Small intestine (tissue), 7 donors: ENCODE measurements around the gene LSM4. TPM values are rescaled to one million over a fixed set of nuclear protein-coding genes. Genes with fewer than 3 reads are reported as not detected.
A peak's percentile ranks its signal among the peaks of the same experiment; 100 is the strongest.

Experiments
- DNase-seq, 2 donors: peaks; one replicate each; pipeline versions ENCODE4 v3.0.0 to v3.0.0-alpha.2; 2013
- FAIRE-seq: peaks from 2 replicates; lab custom pipeline; 2012; peaks lifted over from hg19 to GRCh38; lab: Jason Lieb, UNC
- H3K27ac ChIP-seq, 3 donors: one replicate each; pipeline ENCODE4 v1.5.1; 2013; ENCODE audit warnings: low read length in 2 of 3, mild to moderate bottlenecking in 2 of 3, control low read depth in 1 of 3, inconsistent platforms in 1 of 3, low read depth in 1 of 3, moderate library complexity in 1 of 3
- H3K27me3 ChIP-seq, 3 donors: one replicate each; pipeline ENCODE4 v1.6.1; 2013; ENCODE audit warnings: low read length in 3 of 3, inconsistent platforms in 1 of 3; ENCODE audit not compliant: control insufficient read depth in 3 of 3, insufficient read depth in 3 of 3
- H3K36me3 ChIP-seq, 3 donors: one replicate each; pipeline ENCODE4 v1.6.1; 2013; ENCODE audit warnings: low read length in 3 of 3, inconsistent platforms in 1 of 3, low read depth in 1 of 3, mild to moderate bottlenecking in 1 of 3, moderate library complexity in 1 of 3; ENCODE audit not compliant: control insufficient read depth in 3 of 3, insufficient read depth in 2 of 3
- H3K4me1 ChIP-seq, 3 donors: one replicate each; pipeline ENCODE4 v1.6.1; 2013; ENCODE audit warnings: low read length in 2 of 3, inconsistent platforms in 1 of 3, low read depth in 1 of 3, mild to moderate bottlenecking in 1 of 3, moderate library complexity in 1 of 3; ENCODE audit not compliant: control insufficient read depth in 3 of 3, insufficient read depth in 2 of 3
- H3K4me3 ChIP-seq, 3 donors: one replicate each; pipeline ENCODE4 v1.5.1; 2013; ENCODE audit warnings: low read length in 3 of 3, control low read depth in 1 of 3, inconsistent platforms in 1 of 3, low read depth in 1 of 3, mild to moderate bottlenecking in 1 of 3, moderate library complexity in 1 of 3
- H3K9me3 ChIP-seq, 2 donors: one replicate each; pipeline ENCODE4 v1.6.1; 2013; ENCODE audit warnings: low read depth in 1 of 2, low read length in 1 of 2; ENCODE audit not compliant: control insufficient read depth in 2 of 2, insufficient read depth in 1 of 2
- WGBS, 3 donors: extraction: QIAGEN DNeasy Blood & Tissue Kit; methylation state at CpG; one replicate each; pipeline ENCODE4 v1.1.7; 2013; 5-methylcytosine and 5-hydroxymethylcytosine counted together
- polyA plus RNA-seq, 4 donors: library from polyadenylated mRNA; stranded (reverse) in 3 of 4; unstranded in 1 of 4; fragments of 200-250 nt in 3 of 4; fragments of 120-200 nt in 1 of 4; gene quantifications; one replicate each; pipeline versions ENCODE4 v1.2.1 to v1.2.3, GENCODE V29; 2013
- donor health status: healthy with polysubstance abuse.
- donor health status: control.
- donor health status: control.
- donor health status: Bipolar disorder and iron deficiency.
- donor health status: healthy.

LSM4 gene
- polyA plus RNA-seq, 4 donors, result 102 to 269 (median 186) TPM

- no peaks in the 10 kb centered on the region for H3K27me3 ChIP-seq
- no peak for FAIRE-seq
- no peak for DNase-seq
- H3K36me3 ChIP-seq, result peaks cover 3 to 53% (median 9%) of the 10 kb centered on the region in 3 donors
- WGBS, 3 donors, result 0 to 3% (median 1%) methylated on average over 5 of the region's 5 CpGs
- H3K4me3 ChIP-seq, result peak overlapping the region; percentile 46 to 99 (median 98)
- H3K9me3 ChIP-seq, result peaks cover 0 to 3% of the 10 kb centered on the region in 2 donors
- H3K27ac ChIP-seq, result peak overlapping the region; percentile 93 to 100 (median 100)
- peaks cover 0 to 45% (median 2%) of the 10 kb centered on the region in 3 donors for H3K4me1 ChIP-seq
Measured at GRCh38 chr19:18279266-18279515, 43.7 kb downstream of the LSM4 start.

GRCh38 chr19:18278521-18279265 lies 44.2 kb downstream of the LSM4 start:
- Histone ChIP-seq H3K4me1 (peaks cover 0 to 50% (median 2%) of the 10 kb centered on the region in 3 donors), H3K27ac (peak overlapping the region; percentile 93 to 100 (median 100)), H3K4me3 (peak overlapping the region; percentile 46 to 99 (median 98)), H3K36me3 (peaks cover 3 to 58% (median 9%) of the 10 kb centered on the region in 3 donors), H3K27me3 (no peaks in the 10 kb centered on the region), H3K9me3 (peaks cover 0 to 3% of the 10 kb centered on the region in 2 donors)
- 52 to 57% (median 56%) methylated on average over 10 of the region's 10 CpGs for WGBS, 3 donors
- FAIRE-seq, result no peak
- DNase-seq, result peak; percentile 53 to 71

- H3K9me3 ChIP-seq, result no peaks in the 10 kb centered on the region
- no peaks in the 10 kb centered on the region for H3K27me3 ChIP-seq
- H3K4me1 ChIP-seq, result peaks cover 0 to 36% (median 0%) of the 10 kb centered on the region in 3 donors
- H3K4me3 ChIP-seq, result no peak overlapping the region
- peak; percentile 95 for DNase-seq
- H3K36me3 ChIP-seq, result peaks cover 3 to 60% (median 9%) of the 10 kb centered on the region in 3 donors
- WGBS, 3 donors, result 6 to 33% (median 32%) methylated on average over 12 to 13 of the region's 13 CpGs
- no peak for FAIRE-seq
- peak overlapping the region; percentile 71 to 86 (median 74) for H3K27ac ChIP-seq
Measured at GRCh38 chr19:18274781-18275356, 48.0 kb downstream of the LSM4 start.

GRCh38 chr19:18274219-18274780 lies 48.6 kb downstream of the LSM4 start, which contains the start of gene IQCN:
TSS of gene IQCN (minus strand) at chr19:18274452. CDS start at chr19:18269478, 4,974 bp downstream.
- H3K4me1 ChIP-seq, result peaks cover 0 to 36% (median 0%) of the 10 kb centered on the region in 3 donors
- FAIRE-seq, result no peak
- 46 to 64% (median 63%) methylated on average over 7 to 9 of the region's 9 CpGs for WGBS, 3 donors
- peaks cover 3 to 61% (median 9%) of the 10 kb centered on the region in 3 donors for H3K36me3 ChIP-seq
- no peaks in the 10 kb centered on the region for H3K27me3 ChIP-seq
- no peak within 1 kb of the TSS for H3K4me3 ChIP-seq
- no peaks in the 10 kb centered on the region for H3K9me3 ChIP-seq
- peak within 1 kb of the TSS; percentile 71 to 86 (median 74) for H3K27ac ChIP-seq
- peak in 1 of 2 donors; percentile 87 for DNase-seq

- Histone ChIP-seq H3K27ac (peak overlapping the region; percentile 71 to 86 (median 74)), H3K4me3 (no peak overlapping the region), H3K36me3 (peaks cover 2 to 61% (median 3%) of the 10 kb centered on the region in 3 donors), H3K27me3 (no peaks in the 10 kb centered on the region), H3K9me3 (no peaks in the 10 kb centered on the region), H3K4me1 (peaks cover 0 to 32% (median 0%) of the 10 kb centered on the region in 3 donors)
- FAIRE-seq (no peak), DNase-seq (peak in 1 of 2 donors; percentile 29)
- WGBS, 3 donors, result 91 to 96% (median 94%) methylated on average over 13 of the region's 13 CpGs
Measured at GRCh38 chr19:18273561-18274218, 49.2 kb downstream of the LSM4 start.

- Histone ChIP-seq H3K27ac (no peak overlapping the region), H3K4me1 (peaks cover 0 to 25% (median 0%) of the 10 kb centered on the region in 3 donors)
- WGBS, 3 donors, result 59 to 75% (median 70%) methylated on average over 6 of the region's 6 CpGs
Measured at GRCh38 chr19:18271433-18271841, 51.4 kb downstream of the LSM4 start.

GRCh38 chr19:18270326-18270725 lies 52.5 kb downstream of the LSM4 start:
- FAIRE-seq, result no peak

More at GRCh38 chr19:18271433-18271841, 51.4 kb downstream of the LSM4 start:
- no peaks in the 10 kb centered on the region for H3K9me3 ChIP-seq
- FAIRE-seq (no peak), DNase-seq (peak in 1 of 2 donors; percentile 36)
- H3K27me3 ChIP-seq, result no peaks in the 10 kb centered on the region
- no peak overlapping the region for H3K4me3 ChIP-seq
- peaks cover 0 to 57% (median 6%) of the 10 kb centered on the region in 3 donors for H3K36me3 ChIP-seq

More at GRCh38 chr19:18270326-18270725, 52.5 kb downstream of the LSM4 start:
- peaks cover 0 to 57% (median 9%) of the 10 kb centered on the region in 3 donors for H3K36me3 ChIP-seq
- 87 to 93% (median 92%) methylated on average over 9 of the region's 9 CpGs for WGBS, 3 donors
- H3K27me3 ChIP-seq, result no peaks in the 10 kb centered on the region
- H3K27ac ChIP-seq, result no peak overlapping the region
- H3K9me3 ChIP-seq, result no peaks in the 10 kb centered on the region
- no peak overlapping the region for H3K4me3 ChIP-seq
- no peak for DNase-seq
- H3K4me1 ChIP-seq, result peaks cover 0 to 15% (median 0%) of the 10 kb centered on the region in 3 donors
